Neural progenitor cell (in vitro differentiated cells): ENCODE data around the gene MID1IP1.

Source experiments
- CTCF ChIP-seq: fragments of 200-600 bp; sonication (generic); IDR thresholded peaks from 2 replicates; pipeline ENCODE4 v1.5.1; 2017; ENCODE audit warnings: antibody characterized with exemption, mild to moderate bottlenecking
- EZH2 ChIP-seq: fragments of 200-600 bp; sonication (generic); IDR thresholded peaks from 2 replicates; pipeline ENCODE4 v1.6.1; 2017; ENCODE audit warnings: antibody characterized with exemption, mild to moderate bottlenecking, moderate library complexity

DNA sequence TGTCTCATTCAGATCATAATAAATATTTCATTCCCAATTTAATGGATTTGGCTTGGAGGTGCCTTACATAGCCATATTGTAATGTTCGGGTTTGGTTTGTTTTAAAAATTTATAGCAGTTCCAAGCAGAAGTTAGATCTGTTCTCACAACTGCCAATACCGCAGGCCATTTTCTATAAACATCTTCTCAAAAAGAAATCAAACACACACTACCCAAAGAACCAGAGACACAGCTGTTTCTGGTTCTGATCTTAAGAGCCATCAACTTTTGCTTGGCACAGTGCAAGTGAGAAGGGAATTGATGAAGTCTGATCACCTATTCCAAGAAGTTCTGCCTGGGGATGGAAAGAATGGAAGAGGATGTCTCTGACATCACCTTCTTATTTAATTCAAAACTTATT, 22.9 kb downstream of the MID1IP1 start:
- TF ChIP-seq CTCF, result no peak
- TF ChIP-seq EZH2, result no peak
